ENCODE results near the gene LCNL1.

Gene LCNL1

GRCh38 chr9:136979769-136980587, 2.8 kb upstream of the LCNL1 start:
- no peak overlapping the region for H3K27ac ChIP-seq
- H3K4me1 ChIP-seq, result peaks cover 0 to 24% (median 16%) of the 10 kb centered on the region in 4 donors
- intact Hi-C loops (cut with DNase I; ENCODE audit: low total_unique reads), result no loop called here
- DNase-seq, result no peak
- no peak overlapping the region for H3K4me3 ChIP-seq
- H3K27me3 ChIP-seq, result peaks cover 0 to 65% of the 10 kb centered on the region in 2 donors
- no peak for TF ChIP-seq CTCF (IDR thresholded peaks at IDR 0.05)
- H3K9me3 ChIP-seq, result no peaks in the 10 kb centered on the region
- no peaks in the 10 kb centered on the region for H3K36me3 ChIP-seq

- TF ChIP-seq CTCF (IDR thresholded peaks at IDR 0.05), result no peak
- intact Hi-C loops (cut with DNase I; ENCODE audit: low total_unique reads), result no loop called here
- H3K4me1 ChIP-seq, result peaks cover 0 to 28% (median 17%) of the 10 kb centered on the region in 4 donors
- peaks cover 0 to 74% of the 10 kb centered on the region in 2 donors for H3K27me3 ChIP-seq
- no peak overlapping the region for H3K4me3 ChIP-seq
- DNase-seq, result no peak
- H3K36me3 ChIP-seq, result no peaks in the 10 kb centered on the region
- H3K27ac ChIP-seq, result no peak overlapping the region
- H3K9me3 ChIP-seq, result no peaks in the 10 kb centered on the region
These were observed 1.9 kb upstream of the LCNL1 start for GRCh38 chr9:136980669-136981478.

GRCh38 chr9:136981588-136982231, 1.1 kb upstream of the LCNL1 start:
- Histone ChIP-seq H3K9me3 (no peaks in the 10 kb centered on the region), H3K4me3 (no peak overlapping the region), H3K4me1 (peaks cover 0 to 24% (median 15%) of the 10 kb centered on the region in 4 donors), H3K36me3 (no peaks in the 10 kb centered on the region), H3K27ac (no peak overlapping the region), H3K27me3 (peaks cover 0 to 81% of the 10 kb centered on the region in 2 donors)
- no peak for TF ChIP-seq CTCF (IDR thresholded peaks at IDR 0.05)
- no peak for DNase-seq
- intact Hi-C loops (cut with DNase I; ENCODE audit: low total_unique reads), result no loop called here

DNA sequence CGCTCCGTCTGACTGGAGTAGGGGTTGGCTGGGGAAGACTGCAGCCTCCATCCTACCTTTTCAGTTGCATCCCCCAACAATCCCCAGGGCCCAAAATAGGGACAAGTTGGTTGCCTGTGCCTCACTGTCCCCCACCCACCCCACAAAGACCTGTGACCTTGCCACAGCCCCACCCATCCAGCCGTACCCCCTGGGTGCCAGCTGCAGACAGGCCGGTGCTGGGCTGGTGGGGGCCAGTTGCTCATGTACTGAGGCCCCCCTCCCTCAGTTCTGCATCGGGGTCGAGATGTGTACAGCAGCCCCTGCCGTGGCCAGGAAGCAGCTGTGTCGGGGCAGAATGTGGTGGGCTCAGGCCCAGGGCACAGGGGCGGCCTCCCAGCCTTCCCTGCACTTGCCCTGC, 374 bp downstream of the LCNL1 start:
- H3K27ac ChIP-seq, result no peak overlapping the region
- TF ChIP-seq CTCF (IDR thresholded peaks at IDR 0.05), result no peak
- H3K36me3 ChIP-seq, result no peaks in the 10 kb centered on the region
- no peak for DNase-seq
- H3K4me3 ChIP-seq, result no peak overlapping the region
- intact Hi-C loops (cut with DNase I; ENCODE audit: low total_unique reads), result no loop called here
- H3K27me3 ChIP-seq, result peaks cover 0 to 75% of the 10 kb centered on the region in 2 donors
- H3K4me1 ChIP-seq, result peaks cover 0 to 14% (median 7%) of the 10 kb centered on the region in 4 donors
- no peaks in the 10 kb centered on the region for H3K9me3 ChIP-seq

DNA sequence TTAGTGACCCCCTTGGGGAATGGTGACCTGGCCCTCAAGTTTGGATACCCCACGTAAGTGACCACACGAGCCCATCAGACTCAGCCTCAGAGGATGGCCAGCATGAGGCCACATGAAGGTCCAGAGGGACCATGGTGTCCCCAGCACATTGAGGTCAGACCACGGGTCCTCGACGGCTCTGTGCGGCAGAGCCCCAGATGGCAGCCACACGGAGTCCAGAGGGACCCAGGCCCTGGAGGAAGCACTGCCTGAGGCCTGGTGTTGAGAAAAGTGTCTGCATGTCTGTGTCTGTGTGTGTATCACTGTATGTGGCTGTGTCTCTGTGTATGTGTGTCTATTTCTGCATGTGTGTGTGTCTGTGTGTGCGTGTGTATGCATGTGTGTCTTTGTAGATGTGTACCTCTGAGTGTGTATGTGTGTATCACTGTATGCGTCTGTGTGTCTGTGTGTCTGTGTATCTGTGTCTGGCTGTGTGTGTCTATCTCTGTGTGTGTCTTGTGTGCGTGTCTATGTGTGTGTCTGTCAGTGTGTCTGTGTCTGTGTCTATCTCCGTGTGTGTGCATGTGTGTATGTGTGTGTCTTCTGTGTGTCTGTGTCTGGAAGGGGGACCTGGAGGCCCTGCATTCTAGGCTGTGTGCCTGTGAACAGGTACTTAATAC, 992 bp downstream of the LCNL1 start:
- intact Hi-C loops (cut with DNase I; ENCODE audit: low total_unique reads), result no loop called here
- H3K4me3 ChIP-seq, result no peak overlapping the region
- no peak for TF ChIP-seq CTCF (IDR thresholded peaks at IDR 0.05)
- peaks cover 0 to 74% of the 10 kb centered on the region in 2 donors for H3K27me3 ChIP-seq
- no peak overlapping the region for H3K27ac ChIP-seq
- peaks cover 0 to 9% (median 3%) of the 10 kb centered on the region in 4 donors for H3K4me1 ChIP-seq
- DNase-seq, result no peak
- H3K9me3 ChIP-seq, result no peaks in the 10 kb centered on the region
- no peaks in the 10 kb centered on the region for H3K36me3 ChIP-seq
